Spleen (tissue), 7 donors: ENCODE results near the gene KCND2.

Source experiments
- POLR2A ChIP-seq, 3 donors: fragments of 450-650 bp; IDR thresholded peaks; one replicate each; pipeline ENCODE4 v1.5.1; 2017; ENCODE audit warnings: antibody characterized with exemption in 3 of 3, mild to moderate bottlenecking in 1 of 3
- POLR2AphosphoS5 ChIP-seq, 3 donors: sonication (generic); formaldehyde crosslinking; IDR thresholded peaks; one replicate each; pipeline ENCODE4 v1.5.1; 2017; ENCODE audit warnings: antibody characterized with exemption in 3 of 3
- TF ChIP-seq, protein P1 (sequence below), 11 experiments: fragments of 200-600 bp in 7 of 11; fragments of 450-650 bp in 4 of 11; sonication (generic) in 4 of 11; IDR thresholded peaks in 8 of 11; conservative IDR thresholded peaks in 3 of 11; 1 replicate in 7 of 11; 2 replicates in 4 of 11; pipeline versions ENCODE4 v1.4.0 to v1.8.0; 2016 to 2021; ENCODE audit warnings: antibody characterized with exemption in 11 of 11, inconsistent platforms in 4 of 11, mild to moderate bottlenecking in 1 of 11
- donor health status: DM: no; HTN: no; CAD: no; lungs with moderate emphysema.
- donor health status: DM: no; HTN: no; CAD: no.
- donor health status: DM: no; HTN: no; CAD: no.

DNA sequence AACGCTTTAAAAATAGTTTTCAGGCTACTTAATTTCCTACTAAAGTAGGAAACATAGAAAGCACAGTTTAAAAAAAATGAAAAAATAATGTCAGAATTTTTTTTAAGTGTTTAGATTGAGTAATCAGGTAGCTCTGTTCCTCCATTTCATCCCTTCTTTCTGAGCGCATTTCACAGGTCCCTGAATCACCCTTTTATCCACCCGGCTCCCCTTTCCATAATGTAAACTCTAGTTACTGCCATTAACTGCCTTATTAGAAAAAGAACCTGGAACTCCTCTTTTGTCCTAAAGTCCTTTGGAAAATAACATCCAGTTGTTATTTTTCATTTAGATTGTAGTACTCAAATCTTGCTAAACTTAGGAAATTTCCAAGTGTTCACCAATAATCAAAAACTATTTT lies 5.8 kb downstream of the KCND2 start:
- TF ChIP-seq, protein P1, sequence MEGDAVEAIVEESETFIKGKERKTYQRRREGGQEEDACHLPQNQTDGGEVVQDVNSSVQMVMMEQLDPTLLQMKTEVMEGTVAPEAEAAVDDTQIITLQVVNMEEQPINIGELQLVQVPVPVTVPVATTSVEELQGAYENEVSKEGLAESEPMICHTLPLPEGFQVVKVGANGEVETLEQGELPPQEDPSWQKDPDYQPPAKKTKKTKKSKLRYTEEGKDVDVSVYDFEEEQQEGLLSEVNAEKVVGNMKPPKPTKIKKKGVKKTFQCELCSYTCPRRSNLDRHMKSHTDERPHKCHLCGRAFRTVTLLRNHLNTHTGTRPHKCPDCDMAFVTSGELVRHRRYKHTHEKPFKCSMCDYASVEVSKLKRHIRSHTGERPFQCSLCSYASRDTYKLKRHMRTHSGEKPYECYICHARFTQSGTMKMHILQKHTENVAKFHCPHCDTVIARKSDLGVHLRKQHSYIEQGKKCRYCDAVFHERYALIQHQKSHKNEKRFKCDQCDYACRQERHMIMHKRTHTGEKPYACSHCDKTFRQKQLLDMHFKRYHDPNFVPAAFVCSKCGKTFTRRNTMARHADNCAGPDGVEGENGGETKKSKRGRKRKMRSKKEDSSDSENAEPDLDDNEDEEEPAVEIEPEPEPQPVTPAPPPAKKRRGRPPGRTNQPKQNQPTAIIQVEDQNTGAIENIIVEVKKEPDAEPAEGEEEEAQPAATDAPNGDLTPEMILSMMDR (IDR thresholded peaks at IDR 0.05 in 8 of 11, conservative IDR thresholded peaks at IDR 0.05 in 3 of 11) = no peak
- TF ChIP-seq POLR2A (IDR thresholded peaks at IDR 0.05) (no peak), POLR2AphosphoS5 (IDR thresholded peaks at IDR 0.05) (no peak)
